Dedifferentiated amniotic fluid mesenchymal stem cell (primary cell): ENCODE results near the gene CGB8.

Source experiments
- DNase-seq: peaks from one replicate; pipeline ENCODE4 v3.0.0-alpha.2; 2016; ENCODE audit errors: extremely low spot score

Gene CGB8

DNA sequence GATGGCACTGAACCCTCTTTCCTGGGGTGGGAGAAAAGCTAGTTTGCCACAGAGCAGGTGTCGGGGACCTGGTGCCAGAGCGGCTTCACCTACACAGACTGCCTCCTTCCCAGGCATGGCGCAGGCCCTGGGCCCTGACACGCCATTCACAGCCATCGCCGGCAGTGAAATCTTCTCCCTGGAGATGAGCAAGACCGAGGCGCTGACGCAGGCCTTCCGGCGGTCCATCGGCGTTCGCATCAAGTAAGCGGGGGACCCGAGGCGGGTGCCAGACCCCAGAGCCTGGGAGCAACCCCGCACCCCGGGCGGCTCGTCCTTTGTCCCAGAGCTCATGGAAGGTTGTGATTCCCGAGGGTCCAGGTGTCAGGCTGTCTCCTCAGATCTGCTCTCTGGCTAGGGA is 42.0 kb downstream of the CGB8 start:
- no peak for DNase-seq

DNA sequence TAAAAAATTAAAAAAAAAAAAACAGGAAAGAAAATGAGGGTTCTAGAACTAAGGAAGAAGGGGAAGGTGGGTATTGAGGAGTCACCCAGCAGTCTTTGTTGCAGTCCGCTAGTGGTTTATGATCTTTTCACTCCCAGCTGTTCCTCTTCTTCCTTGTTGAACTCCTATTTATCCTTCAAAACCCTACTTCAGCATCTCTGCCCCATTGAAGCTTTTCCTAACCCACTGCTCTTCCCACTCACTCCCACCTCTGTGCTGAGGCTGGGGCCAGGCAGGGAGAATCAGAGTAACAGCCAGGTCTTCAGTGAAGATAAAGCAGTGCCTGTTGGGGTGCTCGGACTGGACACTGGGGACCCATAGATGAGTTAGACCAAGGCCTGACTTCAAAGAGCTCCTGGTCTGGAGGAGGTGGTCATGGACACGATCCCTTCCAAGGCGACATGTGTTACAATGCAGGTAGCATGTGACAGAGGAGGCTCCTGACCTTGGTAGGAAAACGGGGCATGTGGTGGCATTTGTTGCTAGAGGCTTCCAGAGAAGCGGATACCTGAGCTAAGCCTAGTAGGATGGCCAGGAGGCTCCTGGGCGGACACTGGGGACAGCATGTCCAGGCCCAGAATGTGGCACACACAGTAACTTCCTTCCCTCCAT is 43.8 kb downstream of the CGB8 start:
- DNase-seq: no peak

DNA sequence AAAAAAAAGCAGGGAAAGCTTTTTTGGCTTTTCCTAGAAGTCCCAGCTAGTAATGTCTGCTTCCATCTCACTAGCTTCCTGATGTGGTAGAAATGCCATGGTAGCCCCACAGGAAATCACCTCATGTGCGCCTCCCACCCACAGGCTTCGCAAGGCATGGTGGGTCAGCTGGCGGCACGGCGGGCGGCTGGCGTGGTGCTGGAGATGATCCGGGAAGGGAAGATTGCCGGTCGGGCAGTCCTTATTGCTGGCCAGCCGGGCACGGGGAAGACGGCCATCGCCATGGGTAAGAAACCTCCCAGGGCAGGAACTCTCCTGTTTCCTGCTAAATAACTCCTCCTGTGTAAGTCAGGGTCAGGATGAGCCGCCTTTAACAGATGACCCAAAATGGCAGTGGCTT is 44.8 kb downstream of the CGB8 start:
- no peak for DNase-seq

DNA sequence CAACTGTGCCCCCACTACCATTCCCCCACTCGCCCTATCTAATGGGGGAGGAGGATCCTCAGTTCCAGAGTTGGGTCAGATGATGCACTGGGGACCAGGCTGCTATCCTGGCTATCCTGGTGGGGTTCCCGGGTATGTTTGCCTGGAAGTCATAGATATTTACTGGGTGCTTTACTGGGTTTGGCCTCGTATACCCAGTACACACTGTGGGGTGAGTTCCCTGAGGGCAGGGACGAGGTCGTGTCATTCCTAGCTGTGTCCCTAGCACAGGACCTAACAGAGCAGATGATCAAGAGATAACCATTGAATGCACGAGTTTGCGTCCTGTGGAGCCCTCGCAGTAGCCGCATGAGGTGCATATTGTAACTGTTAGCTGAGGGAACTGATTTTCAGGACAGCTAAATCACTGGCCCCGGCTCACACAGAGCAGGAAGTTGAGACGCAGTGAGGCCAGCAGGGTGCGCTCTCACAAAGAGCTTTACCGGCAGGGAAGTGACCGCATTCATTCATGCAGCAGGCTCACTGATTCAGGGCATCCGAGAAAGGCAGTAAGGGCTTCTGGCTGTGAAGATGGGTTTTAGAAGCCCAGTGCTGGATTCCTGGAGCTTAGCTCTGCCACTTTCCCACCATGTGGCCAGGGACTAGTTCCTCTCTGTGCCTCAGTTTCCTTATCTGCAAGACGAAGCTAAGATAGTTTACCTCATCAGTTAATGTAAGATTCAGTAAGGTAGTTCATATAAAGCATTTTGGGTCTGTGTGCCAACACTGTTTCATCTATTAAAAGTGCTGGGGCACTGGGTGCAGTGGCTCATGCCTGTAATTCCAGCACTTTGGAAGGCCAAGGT is 49.2 kb downstream of the CGB8 start:
- DNase-seq: peak; percentile 47

DNA sequence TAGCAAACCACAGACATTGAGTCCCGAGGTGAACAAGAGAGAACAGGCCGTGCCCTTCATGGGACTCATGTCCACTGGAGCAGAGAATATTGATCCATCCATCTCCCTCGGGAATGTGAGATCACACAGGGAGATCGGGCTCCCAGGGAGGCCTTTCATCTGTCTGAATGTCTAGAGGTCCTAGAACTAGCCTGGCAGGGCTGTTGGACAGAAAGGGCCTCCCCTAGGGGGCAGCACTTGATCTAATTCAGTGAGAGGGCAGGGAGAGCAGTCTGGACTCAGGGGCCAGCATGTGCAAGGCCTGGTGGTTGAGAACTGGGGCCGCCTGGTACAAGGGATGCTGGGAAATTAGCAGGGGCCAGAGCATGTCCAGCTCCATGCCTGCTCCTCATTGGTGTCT is 50.9 kb downstream of the CGB8 start:
- DNase-seq: no peak
